NK-92 (cell line): Measurements from ENCODE around the gene MAP6.

Source experiments
- DNase-seq: peaks from one replicate; lab custom pipeline; 2025; ENCODE audit not compliant: unreplicated experiment; lab: John Stamatoyannopoulos, UW

MAP6 gene

GRCh38 chr11:75571625-75572024 lies 97.2 kb downstream of the MAP6 start:
- DNase-seq, result no peak

GRCh38 chr11:75570559-75571139 lies 98.2 kb downstream of the MAP6 start:
- DNase-seq, result no peak

GRCh38 chr11:75568616-75569219 lies 100.1 kb downstream of the MAP6 start:
- DNase-seq, result no peak

- DNase-seq, result no peak
Measured at GRCh38 chr11:75567971-75568370, 100.9 kb downstream of the MAP6 start.

- DNase-seq, result no peak
Measured at GRCh38 chr11:75566763-75567279, 102.0 kb downstream of the MAP6 start.

- no peak for DNase-seq
Measured at GRCh38 chr11:75565916-75566762, 102.7 kb downstream of the MAP6 start.

- no peak for DNase-seq
Measured at GRCh38 chr11:75565221-75565814, 103.5 kb downstream of the MAP6 start.

GRCh38 chr11:75563978-75564552 lies 104.8 kb downstream of the MAP6 start:
- no peak for DNase-seq

- no peak for DNase-seq
Measured at GRCh38 chr11:75563501-75563977, 105.3 kb downstream of the MAP6 start.

GRCh38 chr11:75562836-75563484 lies 105.9 kb downstream of the MAP6 start:
- DNase-seq, result no peak

GRCh38 chr11:75562048-75562835 lies 106.6 kb downstream of the MAP6 start, which contains the start of gene SERPINH1:
TSS of gene SERPINH1 (plus strand) at chr11:75562253. CDS start at chr11:75566350, 4,097 bp downstream.
- no peak for DNase-seq

GRCh38 chr11:75561426-75562047 lies 107.3 kb downstream of the MAP6 start:
- no peak for DNase-seq

GRCh38 chr11:75560644-75561043 lies 108.2 kb downstream of the MAP6 start:
- DNase-seq, result no peak

- no peak for DNase-seq
Measured at GRCh38 chr11:75558939-75559843, 109.6 kb downstream of the MAP6 start.

GRCh38 chr11:75557666-75558494 lies 111.0 kb downstream of the MAP6 start:
- no peak for DNase-seq

- no peak for DNase-seq
Measured at GRCh38 chr11:75556275-75556674, 112.6 kb downstream of the MAP6 start.

GRCh38 chr11:75555079-75555811 lies 113.6 kb downstream of the MAP6 start:
- no peak for DNase-seq
